GM15510 (cell line): ENCODE results near the gene TREML4.

Experiments used
- POLR2A ChIP-seq: IDR thresholded peaks from 3 replicates; pipeline ENCODE4 v1.6.1; 2011; ENCODE audit warnings: borderline replicate concordance; ENCODE audit not compliant: insufficient read length; ENCODE audit errors: extremely low read depth

Gene TREML4

DNA sequence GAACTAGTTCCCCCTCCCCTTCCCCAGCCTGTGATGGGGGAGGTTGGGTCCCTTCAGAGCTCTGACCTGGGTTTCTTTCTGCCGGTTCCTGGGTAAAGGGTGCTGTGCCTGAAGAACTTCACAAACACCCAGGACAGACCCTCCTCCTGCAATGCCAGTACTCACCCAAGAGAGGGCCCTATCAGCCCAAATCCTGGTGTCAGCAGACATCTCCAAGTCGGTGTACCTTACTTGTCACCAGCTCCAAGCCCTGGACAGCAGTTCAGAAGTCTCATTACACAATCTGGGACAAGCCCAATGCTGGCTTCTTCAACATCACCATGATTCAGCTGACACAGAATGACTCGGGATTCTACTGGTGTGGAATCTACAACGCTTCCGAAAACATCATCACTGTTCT is 467 bp downstream of the TREML4 start:
- TF ChIP-seq POLR2A, result no peak

DNA sequence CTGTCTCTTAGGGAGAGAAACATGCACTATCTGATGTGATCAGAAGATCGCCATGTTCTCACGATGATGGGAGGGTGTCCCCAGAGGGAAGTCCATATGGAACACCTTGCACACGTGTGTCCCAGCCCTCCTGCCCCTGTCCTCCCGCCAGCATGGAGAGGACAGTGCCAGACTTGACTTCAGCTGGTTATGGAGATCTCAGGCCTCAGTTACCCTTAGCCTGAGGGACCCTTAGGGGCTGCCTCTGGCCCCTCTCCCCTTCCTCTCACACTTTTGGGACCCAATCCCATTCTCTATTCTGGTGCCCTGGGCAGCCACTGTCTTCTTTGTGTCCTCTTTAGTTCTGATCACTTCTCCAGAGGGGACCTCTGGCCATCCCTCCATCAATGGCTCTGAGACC is 1.6 kb downstream of the TREML4 start:
- TF ChIP-seq POLR2A, result no peak

DNA sequence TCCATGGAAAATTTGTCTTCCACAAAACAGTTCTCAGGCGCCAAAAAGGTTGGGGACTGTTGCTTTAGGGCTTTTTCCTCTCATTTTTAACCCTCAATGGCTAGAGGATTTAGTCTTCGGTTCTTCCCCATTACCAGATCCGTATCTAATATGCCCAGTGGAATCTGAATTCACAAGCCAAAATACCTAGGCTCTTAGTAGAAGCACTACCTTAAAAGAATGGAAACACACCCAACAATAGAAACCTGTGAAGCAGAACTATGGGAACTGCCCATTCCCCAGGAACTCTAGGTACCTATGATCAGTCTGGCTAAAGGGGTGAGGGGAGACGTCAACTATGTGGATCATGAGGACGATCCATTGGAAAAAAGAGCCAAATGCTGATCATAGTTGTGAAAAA is 3.1 kb downstream of the TREML4 start:
- TF ChIP-seq POLR2A, result no peak

DNA sequence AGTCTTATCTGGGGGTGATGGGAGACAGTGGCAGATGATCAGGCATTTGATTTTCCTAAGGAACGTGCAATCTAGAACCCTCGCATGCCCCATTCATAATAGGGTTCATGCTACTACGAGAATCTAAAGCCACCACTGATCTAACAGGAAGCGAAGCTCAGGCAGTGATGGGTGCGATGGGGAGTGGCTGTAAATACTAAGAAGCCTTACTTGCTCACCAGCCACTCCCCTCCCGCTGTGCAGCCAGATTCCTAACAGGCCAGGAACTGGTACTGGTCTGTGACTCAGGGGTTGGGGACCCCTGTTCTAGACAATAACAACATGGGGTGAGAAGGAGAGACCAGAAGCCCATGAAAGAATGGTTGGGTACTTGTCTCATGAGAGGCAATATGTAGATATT is 4.5 kb downstream of the TREML4 start:
- TF ChIP-seq POLR2A, result no peak

DNA sequence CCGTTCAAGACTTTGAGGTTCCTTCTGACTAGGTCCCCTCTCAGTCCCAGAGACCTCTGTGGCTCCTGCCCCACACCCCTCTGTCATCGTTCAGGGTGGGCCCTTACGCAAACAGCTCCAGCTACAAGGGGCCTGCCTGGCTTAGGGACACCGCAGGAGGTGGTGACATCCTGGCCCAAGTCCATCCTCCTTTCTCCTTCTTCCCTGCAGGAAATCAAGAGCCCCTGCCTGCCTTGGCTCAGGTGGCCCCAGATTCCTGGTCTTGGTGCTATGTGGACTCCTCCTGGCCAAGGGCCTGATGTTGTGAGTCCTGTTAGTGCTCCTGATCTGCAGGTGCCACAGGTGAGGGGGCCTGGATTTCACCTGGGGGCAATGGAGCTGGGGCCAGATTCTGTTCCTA is 8.1 kb downstream of the TREML4 start:
- no peak for TF ChIP-seq POLR2A

DNA sequence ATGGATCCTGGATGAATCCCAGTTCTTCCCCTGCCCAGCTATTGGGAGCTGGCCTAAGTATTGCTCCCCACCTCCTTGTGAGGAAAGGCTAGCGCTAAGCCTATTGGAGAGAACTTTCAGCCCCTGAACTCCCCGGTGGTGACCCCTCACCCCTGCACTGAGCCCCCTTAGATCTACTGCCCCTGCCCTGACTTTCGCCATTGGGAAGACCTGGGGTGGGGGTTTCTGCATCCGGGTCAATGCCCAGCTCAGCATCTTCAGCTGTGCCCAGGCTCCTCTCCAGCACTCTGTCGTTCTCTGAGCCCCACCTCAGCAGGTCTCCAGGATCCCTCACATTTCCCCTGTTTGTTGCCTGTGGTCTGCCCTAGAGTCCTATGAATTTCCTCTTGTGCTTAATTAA is 9.0 kb downstream of the TREML4 start:
- no peak for TF ChIP-seq POLR2A

DNA sequence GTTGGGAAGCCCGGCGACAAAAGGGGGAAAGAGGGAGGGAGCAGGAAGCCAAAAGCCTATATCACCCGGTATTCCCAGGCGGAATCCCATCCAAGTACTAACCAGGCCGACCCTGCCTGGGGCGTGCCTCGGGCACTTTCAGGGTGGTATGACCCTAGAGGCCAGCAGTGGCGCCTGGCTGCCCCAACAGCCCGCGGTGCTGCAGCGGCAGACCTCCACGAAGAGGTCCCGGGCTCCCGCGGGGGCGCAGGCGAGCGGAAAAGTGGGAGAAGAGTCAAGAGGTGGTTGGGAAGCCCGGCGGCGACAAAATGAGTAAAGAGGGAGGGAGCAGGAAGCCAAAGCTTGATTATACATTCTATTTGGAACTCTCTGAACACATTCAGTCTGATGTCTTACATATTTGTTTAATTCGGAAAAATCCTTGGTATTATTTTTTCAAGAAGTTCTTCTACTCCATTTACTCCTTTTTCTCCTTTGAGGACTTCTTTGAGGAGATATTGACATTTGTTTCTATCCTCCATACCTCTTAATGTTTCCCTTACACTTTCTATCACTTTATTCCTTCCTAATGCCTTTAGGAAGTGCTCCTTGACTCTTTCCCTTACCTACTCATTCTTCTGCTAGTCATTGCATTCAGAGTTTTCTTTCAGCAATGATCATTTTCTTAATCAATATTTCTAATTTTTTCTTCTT is 11.5 kb downstream of the TREML4 start:
- TF ChIP-seq POLR2A, result no peak

DNA sequence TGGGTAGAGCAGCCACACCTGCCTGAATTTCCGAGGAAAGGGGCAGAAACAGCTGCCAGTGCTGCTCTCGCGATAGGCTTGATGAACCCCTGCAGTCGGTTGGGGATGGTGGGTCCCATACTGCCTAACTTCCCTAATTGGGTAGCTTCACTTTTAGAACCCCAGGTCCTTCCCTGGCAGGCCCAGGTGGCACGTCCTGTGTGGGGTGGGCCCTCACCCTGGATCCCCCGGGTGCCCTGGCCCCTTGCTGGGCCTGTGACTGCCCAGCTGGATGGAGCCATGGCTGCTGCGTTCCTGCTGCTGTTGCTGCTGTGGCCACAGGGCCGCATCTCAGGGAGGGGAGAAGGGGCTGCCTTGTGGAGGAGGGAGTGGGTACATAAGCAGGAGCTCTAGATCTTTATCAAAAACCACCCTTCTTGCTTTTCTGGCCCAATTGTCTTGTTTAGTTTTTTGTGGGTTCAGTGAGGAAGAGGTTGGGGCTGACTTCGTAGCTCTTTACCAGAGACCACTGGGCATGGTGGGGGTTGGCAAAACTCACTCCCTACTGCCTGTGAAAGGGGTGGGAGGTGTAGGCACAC is 19.2 kb downstream of the TREML4 start:
- no peak for TF ChIP-seq POLR2A

DNA sequence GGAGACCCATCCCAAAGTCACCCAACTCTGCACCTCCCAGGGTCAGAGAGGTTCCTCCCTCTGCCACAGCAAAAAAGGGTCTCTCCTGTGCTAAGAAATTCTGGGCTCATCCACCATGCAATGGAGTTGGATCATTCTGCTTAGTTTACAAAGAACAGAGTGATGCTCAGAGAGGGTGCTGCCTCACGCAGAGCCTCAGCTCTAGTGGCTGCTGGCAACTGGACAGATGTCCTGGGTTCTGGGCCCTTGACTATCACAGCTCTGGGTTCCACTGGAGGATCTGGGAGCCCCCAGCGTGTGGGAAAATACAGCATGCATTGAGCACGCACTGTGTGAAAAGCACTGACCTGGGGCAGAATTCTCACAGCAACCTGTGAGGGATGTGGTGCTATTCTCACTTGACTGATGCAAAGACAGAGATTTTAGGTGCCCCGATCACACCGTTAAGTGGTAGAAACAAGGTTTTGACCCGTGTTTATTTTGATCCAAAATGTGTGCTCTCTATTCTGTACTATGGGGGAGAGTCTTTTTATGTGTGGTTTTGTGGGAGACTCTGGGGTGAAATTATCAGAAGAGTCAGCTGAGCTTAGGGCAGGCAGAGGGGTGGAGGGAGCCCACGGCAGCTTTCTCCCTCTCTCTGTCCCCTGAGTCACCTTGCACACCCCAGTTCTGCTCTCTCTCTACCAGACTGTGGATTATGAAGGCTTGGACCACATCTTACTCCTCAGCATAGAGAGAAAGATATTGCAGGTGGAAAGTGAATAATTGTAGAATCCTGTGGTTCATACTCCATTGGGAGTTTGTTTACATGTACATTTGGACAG is 19.9 kb downstream of the TREML4 start:
- no peak for TF ChIP-seq POLR2A

DNA sequence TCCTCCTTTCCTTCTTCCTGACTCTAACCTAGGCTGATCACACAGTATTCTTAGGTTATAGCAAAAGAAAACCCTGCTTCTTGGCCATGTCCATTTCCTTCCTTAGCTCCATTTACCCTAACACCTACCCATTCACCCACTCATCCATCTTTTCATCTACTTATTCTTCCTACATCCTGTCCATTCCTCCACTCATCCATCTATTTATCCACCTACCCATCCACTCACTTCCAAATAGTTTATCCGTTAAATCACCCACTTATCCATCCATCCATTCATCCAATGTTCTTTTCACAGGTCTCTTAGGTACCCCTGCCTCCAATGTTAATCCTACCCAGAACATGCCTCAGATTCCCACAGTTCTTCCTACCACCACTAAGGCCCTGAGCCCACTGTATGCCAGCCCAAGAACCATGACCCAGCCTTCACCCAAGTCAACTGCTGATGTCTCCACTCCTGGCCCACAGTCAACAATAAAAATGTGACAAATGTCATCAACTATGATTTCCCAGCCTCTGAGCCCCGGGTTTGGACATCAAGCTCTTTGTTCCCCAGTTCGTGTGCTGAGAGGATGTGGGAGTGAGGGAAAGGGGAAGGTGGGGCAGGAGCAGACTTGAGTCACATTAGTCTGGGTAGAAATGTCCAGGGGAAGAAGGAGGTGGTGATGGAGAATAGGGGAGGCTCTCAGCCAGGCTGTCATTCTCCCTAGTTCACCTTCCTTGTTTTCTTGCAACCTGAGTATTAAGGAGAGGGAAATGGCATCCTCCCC is 24.4 kb downstream of the TREML4 start:
- no peak for TF ChIP-seq POLR2A

DNA sequence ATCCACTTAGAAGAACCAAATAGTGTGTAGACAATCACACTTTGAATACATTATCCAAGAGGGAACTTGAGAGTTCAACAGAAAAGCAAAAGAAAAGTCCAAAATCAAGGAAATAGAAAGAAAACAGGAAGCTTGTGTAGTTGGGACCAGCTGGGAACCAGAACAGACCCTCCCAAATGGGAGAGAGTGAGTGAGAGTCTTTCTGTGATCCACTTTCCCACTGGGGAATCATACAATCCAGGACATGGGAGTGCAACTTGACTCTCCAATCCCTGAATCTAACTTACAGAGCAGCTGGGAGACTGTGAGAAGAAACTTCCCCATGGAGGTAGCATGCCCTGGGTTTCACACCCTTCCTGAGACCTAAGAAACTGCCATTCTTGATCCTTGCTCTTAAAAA is 27.0 kb downstream of the TREML4 start:
- TF ChIP-seq POLR2A, result no peak

DNA sequence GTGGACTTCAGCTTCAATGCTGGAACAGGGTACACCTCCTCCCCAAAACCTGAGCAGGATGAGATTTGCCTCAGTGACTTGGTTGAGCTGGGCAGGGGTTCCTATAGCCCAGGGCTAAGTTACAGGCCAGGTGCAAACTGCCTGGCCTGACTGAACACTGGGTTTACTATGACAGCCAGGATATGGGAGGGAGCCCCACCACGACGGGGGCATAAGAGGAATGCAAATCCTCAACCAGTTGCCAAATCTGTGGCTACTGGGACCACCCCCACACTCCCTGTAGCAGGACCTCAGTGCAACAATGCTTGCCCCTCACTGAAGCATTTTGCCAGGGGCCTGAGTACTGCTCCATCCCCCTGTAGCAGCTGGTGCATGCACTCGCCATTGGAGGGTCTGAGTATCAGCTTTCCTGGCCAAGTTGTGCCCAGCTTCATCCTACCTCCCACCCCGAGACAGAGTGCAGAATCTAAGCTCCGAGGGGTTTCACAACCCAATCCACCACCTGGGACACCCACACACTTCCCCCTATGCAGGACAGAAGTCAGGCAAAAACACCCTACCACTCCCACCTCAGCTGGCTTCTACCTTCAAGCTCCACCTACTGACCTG is 27.6 kb downstream of the TREML4 start:
- TF ChIP-seq POLR2A, result no peak

DNA sequence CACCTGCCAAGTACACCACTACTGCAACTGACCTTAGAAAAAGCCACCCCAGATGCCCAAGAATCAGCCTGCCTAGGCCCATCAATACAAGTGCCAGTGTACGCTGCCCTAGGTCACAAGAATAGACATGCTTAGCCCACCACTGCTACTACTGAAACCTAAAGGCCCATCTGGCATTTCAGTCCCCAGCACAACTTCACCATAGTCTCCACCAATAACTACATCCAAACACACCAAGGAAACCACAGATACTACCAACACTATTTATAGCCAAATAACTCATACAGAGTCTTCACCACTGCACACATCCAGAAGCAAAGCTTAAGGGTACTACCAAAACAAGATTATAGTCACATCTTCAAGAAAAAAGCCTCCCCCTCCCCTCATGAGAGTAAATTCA is 28.2 kb downstream of the TREML4 start:
- TF ChIP-seq POLR2A, result no peak

DNA sequence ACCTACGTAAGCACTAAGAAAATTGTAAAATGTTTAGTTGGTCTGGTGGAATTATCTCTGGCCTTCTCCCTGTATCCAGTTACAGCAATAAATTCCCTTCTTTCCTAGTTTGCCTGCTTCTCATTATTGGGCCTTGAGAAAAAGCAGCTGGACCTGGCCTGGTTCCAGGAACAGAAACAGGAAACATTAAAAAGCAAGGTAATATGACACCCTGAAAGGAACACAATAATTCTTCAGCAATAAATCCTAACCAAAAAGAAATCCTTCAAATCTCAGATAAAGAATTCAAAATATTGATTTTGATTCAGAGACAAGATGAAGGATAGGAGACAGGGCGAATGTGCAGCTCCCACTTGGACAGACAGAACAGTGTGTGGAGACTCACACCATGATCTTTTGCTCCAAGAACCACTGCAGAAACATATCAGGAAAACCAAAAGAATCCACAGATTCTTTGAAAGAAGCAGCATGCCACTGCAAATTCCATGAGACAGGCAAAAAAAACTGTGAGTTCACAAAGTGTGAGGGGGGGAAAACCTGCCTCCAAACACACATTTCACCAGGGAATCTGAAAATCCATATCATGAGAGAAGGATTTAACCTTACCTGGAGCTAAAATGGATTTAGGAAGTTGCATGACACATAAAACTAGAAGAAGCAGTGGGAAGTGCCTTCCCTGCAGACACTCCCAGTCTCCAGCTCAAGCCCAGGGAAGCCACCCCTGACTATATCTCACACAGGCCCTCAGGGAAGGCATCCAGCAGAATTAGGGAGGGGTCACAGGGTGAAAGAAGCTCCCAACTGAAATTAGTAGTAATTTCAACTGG is 29.4 kb downstream of the TREML4 start:
- TF ChIP-seq POLR2A, result no peak

DNA sequence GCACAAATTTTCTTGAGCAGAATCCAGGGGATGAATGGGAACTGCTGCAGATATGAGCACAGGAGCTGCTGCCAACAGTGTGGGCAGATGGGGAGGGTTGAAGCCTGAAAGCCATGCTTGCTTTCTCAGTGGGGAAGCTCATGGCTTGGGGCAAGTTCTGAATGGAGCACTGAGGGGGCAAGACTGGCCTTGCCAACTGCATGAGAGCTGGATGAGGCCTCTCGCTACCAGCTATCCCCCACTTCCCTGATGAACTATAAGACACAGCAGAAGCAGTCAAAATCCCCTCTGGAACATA is 30.0 kb downstream of the TREML4 start:
- no peak for TF ChIP-seq POLR2A

DNA sequence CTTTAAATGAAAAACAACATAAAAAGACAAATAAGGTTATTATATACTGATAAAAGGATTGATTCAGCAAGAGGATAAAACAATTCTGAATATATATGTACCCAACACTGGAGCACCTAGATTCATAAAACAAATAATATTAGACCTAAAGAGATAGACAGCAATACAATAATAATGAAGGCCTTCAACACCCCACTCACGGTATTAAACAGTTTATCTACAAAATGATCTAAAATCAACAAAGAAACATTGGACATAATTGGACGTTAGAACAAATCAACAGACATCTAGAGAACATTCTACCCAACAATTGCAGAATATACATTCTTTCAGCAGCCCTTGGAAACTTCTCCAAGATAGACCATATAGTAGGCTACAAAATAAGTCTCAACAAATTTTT is 34.3 kb downstream of the TREML4 start:
- TF ChIP-seq POLR2A, result no peak
